ENCODE data around the gene UGT1A10. TPM values are rescaled to one million over a fixed set of nuclear protein-coding genes. Genes with fewer than 3 reads are reported as not detected.
"Not testable (repeated sequence)": the region's sequence is repeated elsewhere in the genome, so short reads cannot be mapped to it uniquely, and the experiment has no call there.

Gene UGT1A10
- total RNA-seq (2014; rRNA removed; shearing (Covaris generic)), result not detected in 2 replicates

DNA sequence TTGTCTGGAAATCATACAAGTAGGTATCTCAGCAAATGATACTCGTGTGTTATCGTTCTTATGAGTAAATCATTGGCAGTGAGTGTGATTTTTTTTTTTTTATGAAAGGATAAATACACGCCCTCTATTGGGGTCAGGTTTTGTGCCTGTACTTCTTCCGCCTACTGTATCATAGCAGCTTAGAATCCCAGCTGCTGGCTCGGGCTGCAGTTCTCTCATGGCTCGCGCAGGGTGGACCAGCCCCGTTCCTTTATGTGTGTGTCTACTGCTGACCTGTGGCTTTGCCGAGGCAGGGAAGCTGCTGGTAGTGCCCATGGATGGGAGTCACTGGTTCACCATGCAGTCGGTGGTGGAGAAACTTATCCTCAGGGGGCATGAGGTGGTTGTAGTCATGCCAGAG is at the start of gene UGT1A10:
Gene UGT1A10, plus strand, starts transcription at position 143 of the 400 bp plus-strand sequence. Its CDS starts 75 bp downstream, at position 218.
- not testable (repeated sequence) for DNase-seq (ENCODE audit: low read depth)

GRCh38 chr2:233588400-233588799 is 47.8 kb upstream of the UGT1A10 start:
- no peak for DNase-seq (ENCODE audit: low read depth)

GRCh38 chr2:233592706-233593105 is 43.5 kb upstream of the UGT1A10 start:
- DNase-seq (ENCODE audit: low read depth), result not testable (repeated sequence)

GRCh38 chr2:233593201-233593600 is 43.0 kb upstream of the UGT1A10 start:
- DNase-seq (ENCODE audit: low read depth), result peak; percentile 13

DNA sequence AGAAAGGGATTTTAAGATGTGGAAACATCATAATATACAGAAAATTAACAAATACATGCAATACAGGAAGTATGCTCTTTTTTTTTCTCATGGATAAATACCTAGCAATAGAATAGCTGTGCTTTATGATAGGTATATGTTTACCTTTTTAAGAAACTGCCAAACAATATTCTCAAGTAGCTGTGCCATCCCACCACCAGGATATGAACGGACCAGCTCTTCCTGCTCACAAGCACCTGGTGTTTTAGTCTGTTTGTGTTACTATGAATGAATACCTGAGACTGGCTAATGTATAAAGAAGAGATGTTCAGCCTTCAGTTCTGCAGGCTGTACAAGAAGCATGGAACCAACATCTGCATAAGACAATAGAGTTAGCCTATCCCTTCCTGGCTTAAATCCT is 38.7 kb upstream of the UGT1A10 start:
- no peak for DNase-seq (ENCODE audit: low read depth)

- no peak for DNase-seq (ENCODE audit: low read depth)
Observed at GRCh38 chr2:233598952-233599351, 37.3 kb upstream of the UGT1A10 start.

GRCh38 chr2:233600386-233600785 is 35.9 kb upstream of the UGT1A10 start:
- DNase-seq (ENCODE audit: low read depth), result no peak

- no peak for DNase-seq (ENCODE audit: low read depth)
Observed at GRCh38 chr2:233602076-233602475, 34.2 kb upstream of the UGT1A10 start.

- no peak for DNase-seq (ENCODE audit: low read depth)
Observed at GRCh38 chr2:233603520-233603919, 32.7 kb upstream of the UGT1A10 start.

DNA sequence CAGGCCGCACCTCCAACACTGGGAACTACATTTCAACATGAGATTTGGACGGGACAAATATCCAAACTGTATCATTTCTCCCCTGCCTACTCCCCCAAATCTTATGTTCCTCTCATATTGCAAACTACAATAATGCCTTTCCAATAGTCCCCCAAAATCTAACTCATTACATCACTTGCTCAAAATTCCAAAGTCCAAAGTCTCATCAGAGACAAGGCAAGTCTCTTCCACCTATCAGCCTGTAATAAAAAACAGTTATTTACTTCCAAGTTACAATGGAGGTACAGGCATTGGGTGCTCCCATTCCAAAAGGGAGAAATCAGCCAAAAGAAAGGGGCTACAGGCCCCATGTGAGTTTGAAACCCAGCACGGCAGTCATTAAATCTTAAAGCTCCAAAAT is 31.4 kb upstream of the UGT1A10 start:
- no peak for DNase-seq (ENCODE audit: low read depth)

GRCh38 chr2:233605680-233606079 is 30.6 kb upstream of the UGT1A10 start:
- DNase-seq (ENCODE audit: low read depth), result no peak

GRCh38 chr2:233611284-233611683 is 25.0 kb upstream of the UGT1A10 start:
- DNase-seq (ENCODE audit: low read depth), result no peak

DNA sequence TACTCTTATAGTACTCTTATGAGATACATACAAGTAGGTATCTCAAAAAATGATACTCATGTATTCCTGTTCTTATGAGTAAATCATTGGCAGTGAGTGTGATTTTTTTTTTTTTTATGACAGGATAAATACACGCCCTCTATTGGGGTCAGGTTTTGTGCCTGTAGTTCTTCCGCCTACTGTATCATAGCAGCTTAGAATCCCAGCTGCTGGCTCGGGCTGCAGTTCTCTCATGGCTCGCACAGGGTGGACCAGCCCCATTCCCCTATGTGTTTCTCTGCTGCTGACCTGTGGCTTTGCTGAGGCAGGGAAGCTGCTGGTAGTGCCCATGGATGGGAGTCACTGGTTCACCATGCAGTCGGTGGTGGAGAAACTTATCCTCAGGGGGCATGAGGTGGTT is 18.8 kb upstream of the UGT1A10 start, which contains the start of gene UGT1A8:
Gene UGT1A8, plus strand, starts transcription at position 158 of the 400 bp plus-strand sequence. Its CDS starts 75 bp downstream, at position 233.
- not testable (repeated sequence) for DNase-seq (ENCODE audit: low read depth)

GRCh38 chr2:233620204-233620603 is 16.0 kb upstream of the UGT1A10 start:
- DNase-seq (ENCODE audit: low read depth), result no peak

DNA sequence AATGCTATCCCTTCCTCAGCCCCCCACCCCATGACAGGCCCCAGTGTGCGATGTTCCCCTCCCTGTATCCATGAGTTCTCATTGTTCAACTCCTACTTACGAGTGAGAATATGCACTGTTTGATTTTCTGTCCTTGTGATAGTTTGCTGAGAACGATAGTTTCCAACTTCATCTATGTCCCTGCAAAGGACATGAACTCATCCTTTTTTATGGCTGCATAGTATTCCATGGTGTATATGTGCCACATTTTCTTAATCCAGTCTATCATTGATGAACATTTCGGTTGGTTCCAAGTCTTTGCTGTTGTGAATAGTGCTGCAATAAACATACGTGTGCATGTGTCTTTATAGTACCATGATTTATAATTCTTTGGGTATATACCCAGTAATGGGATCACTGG is 14.4 kb upstream of the UGT1A10 start:
- not testable (repeated sequence) for DNase-seq (ENCODE audit: low read depth)

DNA sequence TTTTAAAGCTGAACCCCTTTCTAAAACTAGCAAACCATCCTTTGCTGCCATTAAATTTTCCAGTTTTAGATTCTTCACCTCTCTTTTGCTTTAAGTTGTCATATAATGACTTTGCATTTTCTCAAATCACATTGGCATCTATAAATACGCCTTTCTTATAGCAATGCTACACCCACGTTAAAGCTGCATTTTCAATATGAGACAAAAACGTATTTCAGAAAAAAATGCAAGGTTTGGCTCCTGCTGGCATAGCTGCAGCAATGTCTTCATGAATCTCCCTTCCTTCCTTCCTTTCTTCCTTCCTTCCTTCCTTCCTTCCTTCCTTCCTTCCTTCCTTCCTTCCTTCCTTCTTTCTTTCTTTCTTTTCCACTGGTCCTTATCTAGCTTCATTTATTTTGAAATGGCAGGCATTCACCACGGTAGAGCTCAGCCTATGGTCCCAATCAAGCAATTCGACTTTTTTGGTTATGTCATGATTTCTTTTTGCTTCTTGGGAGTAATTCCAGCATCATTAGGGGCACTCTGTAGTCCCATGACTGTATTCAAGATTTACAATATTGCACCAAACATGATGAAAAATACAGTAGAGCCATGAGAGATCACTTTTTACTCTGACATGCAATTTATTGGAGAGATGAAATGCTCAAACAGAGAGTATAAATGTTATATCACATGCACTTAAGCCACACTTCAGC is 8.8 kb upstream of the UGT1A10 start:
- no peak for DNase-seq (ENCODE audit: low read depth)

- DNase-seq (ENCODE audit: low read depth), result no peak
Observed at GRCh38 chr2:233638836-233639235, 2.6 kb downstream of the UGT1A10 start.

DNA sequence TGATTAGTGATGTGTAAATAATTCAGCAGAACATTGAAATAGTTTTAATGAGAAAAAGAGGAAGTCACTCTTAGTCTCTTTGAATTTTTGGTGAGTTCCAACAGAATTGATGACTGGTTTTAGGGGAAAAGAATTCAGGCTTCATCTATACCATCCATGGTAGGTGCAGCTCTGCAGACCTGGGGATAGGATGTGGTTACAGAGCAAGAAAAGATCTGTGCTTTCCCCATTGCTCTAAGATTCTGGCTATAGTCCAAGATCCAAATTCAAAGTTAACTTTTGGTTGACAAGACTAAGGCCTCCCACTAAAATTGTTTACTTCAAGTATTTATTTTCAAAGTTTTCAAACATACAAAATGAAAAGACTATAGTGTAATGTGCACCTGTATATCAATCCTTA is 3.6 kb downstream of the UGT1A10 start:
- DNase-seq (ENCODE audit: low read depth), result no peak

GRCh38 chr2:233643128-233643527 is 6.9 kb downstream of the UGT1A10 start:
- peak; percentile 19 for DNase-seq (ENCODE audit: low read depth)

- DNase-seq (ENCODE audit: low read depth), result not testable (repeated sequence)
Observed at GRCh38 chr2:233646033-233646432, 9.8 kb downstream of the UGT1A10 start.

DNA sequence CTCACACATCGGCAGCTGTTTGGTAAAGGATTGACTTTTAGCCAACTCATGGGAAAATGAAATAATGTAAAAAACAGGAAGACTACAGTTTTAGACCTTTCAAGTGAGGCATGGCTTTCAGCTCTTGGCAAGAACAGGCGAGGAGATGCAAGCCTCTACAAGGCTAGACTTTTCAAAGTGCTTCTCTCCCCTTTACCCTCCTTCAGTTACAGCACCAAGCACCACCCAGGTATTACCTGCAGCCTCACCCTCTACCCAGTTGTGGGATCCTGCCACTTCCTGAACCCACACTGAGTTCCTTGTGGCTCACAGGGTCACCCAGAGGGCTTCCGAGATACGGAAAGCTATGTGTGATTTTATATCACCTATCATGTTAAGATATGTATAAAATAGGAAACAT is 14.7 kb downstream of the UGT1A10 start:
- no peak for DNase-seq (ENCODE audit: low read depth)

GRCh38 chr2:233651430-233651829 is 15.2 kb downstream of the UGT1A10 start:
- DNase-seq (ENCODE audit: low read depth), result no peak

DNA sequence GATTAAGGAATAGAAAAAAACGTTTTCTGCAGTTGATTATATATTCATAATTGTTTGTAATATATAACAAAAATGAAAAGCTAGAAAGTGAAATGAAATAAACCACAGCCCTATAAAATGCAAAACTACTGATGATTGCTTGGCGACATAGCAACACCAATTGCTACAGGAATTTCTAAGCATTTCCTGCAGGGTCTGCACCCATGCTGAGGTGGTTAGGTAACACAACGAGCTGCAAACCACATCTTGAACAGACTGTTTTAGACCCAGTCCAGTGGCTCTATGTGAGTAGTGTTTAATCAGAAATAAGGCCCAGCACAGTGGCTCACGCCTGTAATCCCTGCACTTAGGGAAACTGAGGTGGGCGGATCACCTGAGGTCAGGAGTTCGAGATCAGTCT is 18.3 kb downstream of the UGT1A10 start:
- no peak for DNase-seq (ENCODE audit: low read depth)

- DNase-seq (ENCODE audit: low read depth), result no peak
Observed at GRCh38 chr2:233655043-233655442, 18.8 kb downstream of the UGT1A10 start.

Measured in M059J (cell line).